SK-N-SH (cell line): Measurements from ENCODE around the gene CCDC91. TPM values are rescaled to one million over a fixed set of nuclear protein-coding genes. Genes with fewer than 3 reads are reported as not detected.

Experiments
- CTCF ChIA-PET: fragments of 300-600, 350-600 bp; formaldehyde crosslinking; extraction: SDS; loops from one replicate; lab custom pipeline; 2021; lab: Yijun Ruan, JAX
- POLR2A ChIA-PET: fragments of 350-600 bp; sonication (Branson Sonifier 250); formaldehyde crosslinking; extraction: SDS; loops from one replicate; lab custom pipeline; 2020; ENCODE audit warnings: antibody characterized with exemption, inconsistent platforms; lab: Yijun Ruan, JAX
- DNase-seq: peaks from one replicate; pipeline ENCODE4 v3.0.0; 2012
- H2AFZ ChIP-seq: fragments of 200-600 bp; sonication (generic); 2 replicates; pipeline ENCODE4 v1.8.1; 2016; ENCODE audit warnings: antibody characterized with exemption, mild to moderate bottlenecking, low read depth
- H3F3A ChIP-seq: fragments of 200-600 bp; sonication (generic); replicated peaks from 2 replicates; pipeline ENCODE3; 2016; ENCODE audit warnings: antibody characterized with exemption, mild to moderate bottlenecking; ENCODE audit not compliant: insufficient read depth
- H3K27ac ChIP-seq, 2 experiments: fragments of 200-500 bp in 1 of 2; fragments of 200-600 bp in 1 of 2; sonication (Bioruptor generic) in 1 of 2; sonication (generic), shearing (Covaris generic) in 1 of 2; 2 replicates each; pipeline versions ENCODE4 v1.5.1 to v1.6.1; 2014 to 2016; ENCODE audit warnings: low read depth in 2 of 2, inconsistent platforms in 1 of 2, low read length in 1 of 2, mild to moderate bottlenecking in 1 of 2, mixed read lengths in 1 of 2
- H3K27me3 ChIP-seq: fragments of 200-600 bp; sonication (generic), shearing (Covaris generic); 2 replicates; pipeline ENCODE4 v1.6.1; 2016; ENCODE audit warnings: mixed run types; ENCODE audit not compliant: insufficient read depth
- H3K36me3 ChIP-seq, 2 experiments: fragments of 200-500 bp in 1 of 2; fragments of 200-600 bp in 1 of 2; sonication (Bioruptor generic) in 1 of 2; sonication (generic) in 1 of 2; replicated peaks in 1 of 2; 2 replicates each; pipeline versions ENCODE3 to v1.5.1; 2014 to 2016; ENCODE audit warnings: low read length in 1 of 2, mild to moderate bottlenecking in 1 of 2; ENCODE audit not compliant: insufficient read depth in 2 of 2, control insufficient read depth in 1 of 2
- H3K4me1 ChIP-seq, 2 experiments: fragments of 200-500 bp in 1 of 2; fragments of 200-600 bp in 1 of 2; sonication (Bioruptor generic) in 1 of 2; sonication (generic), shearing (Covaris generic) in 1 of 2; 2 replicates each; pipeline versions ENCODE4 v1.5.1 to v1.6.1; 2014 to 2016; ENCODE audit warnings: low read depth in 1 of 2, low read length in 1 of 2, mixed run types in 1 of 2; ENCODE audit not compliant: insufficient read depth in 2 of 2, control insufficient read depth in 1 of 2
- H3K4me2 ChIP-seq: fragments of 200-600 bp; sonication (generic), shearing (Covaris generic); 2 replicates; pipeline ENCODE4 v1.6.1; 2017; ENCODE audit warnings: mixed run types
- H3K4me3 ChIP-seq, 2 experiments: fragments of 200-500 bp in 1 of 2; fragments of 200-600 bp in 1 of 2; sonication (Bioruptor generic) in 1 of 2; sonication (generic), shearing (Covaris generic) in 1 of 2; 2 replicates each; pipeline versions ENCODE4 v1.5.1 to v1.8.1; 2014 to 2016; ENCODE audit warnings: low read depth in 2 of 2, inconsistent platforms in 1 of 2, low read length in 1 of 2, mild to moderate bottlenecking in 1 of 2, mixed read lengths in 1 of 2, moderate library complexity in 1 of 2
- H3K79me2 ChIP-seq: fragments of 200-600 bp; sonication (generic); 2 replicates; pipeline ENCODE4 v1.8.1; 2017; ENCODE audit warnings: mild to moderate bottlenecking; ENCODE audit not compliant: insufficient read depth
- H3K9ac ChIP-seq: fragments of 200-600 bp; sonication (generic); 2 replicates; pipeline ENCODE4 v1.6.1; 2017; ENCODE audit warnings: mixed run types
- H3K9me2 ChIP-seq: fragments of 200-600 bp; sonication (generic); 2 replicates; pipeline ENCODE4 v1.6.1; 2017; ENCODE audit warnings: mixed run types
- H3K9me3 ChIP-seq: fragments of 200-600 bp; sonication (generic); 2 replicates; pipeline ENCODE4 v1.6.1; 2017; ENCODE audit warnings: mixed run types, mild to moderate bottlenecking, moderate library complexity
- H4K20me1 ChIP-seq: fragments of 200-600 bp; sonication (generic); 2 replicates; pipeline ENCODE4 v1.6.1; 2017; ENCODE audit warnings: mild to moderate bottlenecking, mixed run types; ENCODE audit not compliant: insufficient read depth
- EP300 ChIP-seq, 2 experiments: IDR thresholded peaks; 2 replicates each; pipeline versions ENCODE4 v1.4.0 to v1.6.1; 2012; ENCODE audit warnings: borderline replicate concordance in 1 of 2, low read depth in 1 of 2, low read length in 1 of 2
- EZH2phosphoT487 ChIP-seq: fragments of 200-600 bp; sonication (generic); IDR thresholded peaks from 2 replicates; pipeline ENCODE4 v1.6.1; 2017; ENCODE audit warnings: low read depth, mixed run types, mild to moderate bottlenecking, antibody characterized with exemption, moderate library complexity, borderline replicate concordance
- FOSL2 ChIP-seq: IDR thresholded peaks from 2 replicates; pipeline ENCODE4 v1.4.0; 2012; ENCODE audit warnings: low read depth, mild to moderate bottlenecking, moderate library complexity, borderline replicate concordance
- FOXJ3 ChIP-seq: sonication (generic); formaldehyde crosslinking; IDR thresholded peaks from 2 replicates; pipeline ENCODE4 v1.5.1; 2020; ENCODE audit warnings: mild to moderate bottlenecking, missing genetic modification reagents
- FOXM1 ChIP-seq: IDR thresholded peaks from 2 replicates; pipeline ENCODE4 v1.4.0; 2012; ENCODE audit warnings: low read depth, mild to moderate bottlenecking
- JUND ChIP-seq: IDR thresholded peaks from 2 replicates; pipeline ENCODE4 v1.4.0; 2012
- MEF2A ChIP-seq: IDR thresholded peaks from 2 replicates; pipeline ENCODE4 v1.4.0; 2012; ENCODE audit warnings: low read depth, borderline replicate concordance
- MXI1 ChIP-seq: IDR thresholded peaks from 2 replicates; pipeline ENCODE4 v1.6.1; 2012; ENCODE audit warnings: mild to moderate bottlenecking, low read depth, low read length, improper control_type of control experiment
- NFIC ChIP-seq: IDR thresholded peaks from 2 replicates; pipeline ENCODE4 v1.4.0; 2012; ENCODE audit warnings: borderline replicate concordance
- NRF1 ChIP-seq: IDR thresholded peaks from 2 replicates; pipeline ENCODE4 v1.6.1; 2012; ENCODE audit warnings: low read depth, mild to moderate bottlenecking, low read length
- POLR2AphosphoS5 ChIP-seq: IDR thresholded peaks from 2 replicates; pipeline ENCODE4 v1.6.1; 2012; ENCODE audit warnings: low read depth, low read length
- RAD21 ChIP-seq: IDR thresholded peaks from 2 replicates; pipeline ENCODE4 v1.6.1; 2012; ENCODE audit warnings: mild to moderate bottlenecking, low read length
- RCOR1 ChIP-seq: fragments of 150-350 bp; IDR thresholded peaks from 2 replicates; pipeline ENCODE4 v1.6.1; 2017; ENCODE audit warnings: antibody characterized with exemption, low read length
- RFX5 ChIP-seq: IDR thresholded peaks from 2 replicates; pipeline ENCODE4 v1.6.1; 2012; ENCODE audit warnings: mild to moderate bottlenecking, improper control_type of control experiment, low read length
- SMC3 ChIP-seq: IDR thresholded peaks from 2 replicates; pipeline ENCODE4 v1.6.1; 2012; ENCODE audit warnings: low read depth, low read length, improper control_type of control experiment
- TAF1 ChIP-seq: IDR thresholded peaks from 2 replicates; pipeline ENCODE4 v1.6.1; 2012; ENCODE audit warnings: low read depth, mild to moderate bottlenecking, low read length, moderate library complexity, borderline replicate concordance
- TEAD4 ChIP-seq: IDR thresholded peaks from 2 replicates; pipeline ENCODE4 v1.4.0; 2012; ENCODE audit warnings: mild to moderate bottlenecking, borderline replicate concordance; ENCODE audit not compliant: insufficient read depth
- ZBTB33 ChIP-seq: IDR thresholded peaks from 2 replicates; pipeline ENCODE4 v1.4.0; 2012; ENCODE audit warnings: low read depth, borderline replicate concordance
- WGBS: methylation state at CpG from one replicate; pipeline ENCODE4 v1.1.6; 2017; ENCODE audit warnings: low lambda C conversion rate; 5-methylcytosine and 5-hydroxymethylcytosine counted together
- polyA plus RNA-seq, 3 experiments: library from polyadenylated mRNA; depleted of rRNA; stranded (reverse); fragments of >200 nt; gene quantifications; 2 replicates each; pipeline ENCODE4 v1.2.3, GENCODE V29; 2012
- TF ChIP-seq, protein P1 (sequence below): fragments of 150-350 bp; IDR thresholded peaks from 2 replicates; pipeline ENCODE4 v1.6.1; 2017; ENCODE audit warnings: antibody characterized with exemption, low read length, low read depth, borderline replicate concordance
- TF ChIP-seq, protein P2 (sequence below): fragments of 200-600 bp; sonication (generic); IDR thresholded peaks from 2 replicates; pipeline ENCODE4 v1.6.1; 2017; ENCODE audit warnings: antibody characterized with exemption, mild to moderate bottlenecking, moderate library complexity

CCDC91 gene
- polyA plus RNA-seq, 1 of the 3 experiments (the other 2 are of a cell fraction), result 13.0 TPM

DNA sequence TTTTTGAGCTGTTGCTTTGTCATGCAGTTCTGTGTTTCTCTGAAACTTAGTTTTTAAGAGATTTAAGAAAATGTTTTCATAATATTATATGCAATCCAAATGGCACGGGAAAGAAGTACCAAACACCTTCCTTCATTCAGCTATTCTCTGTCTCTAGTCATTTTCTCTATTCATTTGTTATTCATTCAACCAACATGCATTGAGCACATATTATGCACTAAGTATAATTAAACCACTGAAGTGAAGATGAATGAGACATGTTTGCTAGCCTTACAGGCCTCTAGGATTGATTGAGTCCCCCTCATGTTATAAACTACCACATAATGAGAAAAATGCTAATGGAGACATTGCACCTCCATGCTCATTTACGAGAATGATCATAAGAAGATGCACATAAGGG, 45.7 kb upstream of the CCDC91 start:
- H3K9ac ChIP-seq, result no peak overlapping the region
- H2AFZ ChIP-seq, result no peak overlapping the region
- H3K4me1 ChIP-seq, result no peaks in the 10 kb centered on the region
- H3K9me3 ChIP-seq, result no peaks in the 10 kb centered on the region
- H3K4me3 ChIP-seq, result no peak overlapping the region
- H3K9me2 ChIP-seq, result no peaks in the 10 kb centered on the region
- ChIA-PET CTCF (interaction anchor here (0.6 kb wide), 1 partner anchor 528 kb away, joined by 3 read pairs; no protein-coding TSS in a partner anchor), POLR2A (no interaction called here)
- DNase-seq, result no peak
- no peaks in the 10 kb centered on the region for H3K36me3 ChIP-seq
- TF ChIP-seq TAF1 (no peak), FOXM1 (no peak), EP300 (IDR thresholded peaks at IDR 0.05; ENCODE audit: borderline replicate concordance in 1 of 2, low read depth in 1 of 2, low read length in 1 of 2) (no peak), FOXJ3 (no peak), POLR2AphosphoS5 (no peak), JUND (no peak), RAD21 (no peak), RFX5 (no peak), NFIC (no peak), RCOR1 (no peak), ZBTB33 (no peak), MEF2A (no peak), MXI1 (no peak), EZH2phosphoT487 (no peak), TEAD4 (no peak), FOSL2 (no peak), SMC3 (no peak), NRF1 (no peak)
- TF ChIP-seq, protein P1, sequence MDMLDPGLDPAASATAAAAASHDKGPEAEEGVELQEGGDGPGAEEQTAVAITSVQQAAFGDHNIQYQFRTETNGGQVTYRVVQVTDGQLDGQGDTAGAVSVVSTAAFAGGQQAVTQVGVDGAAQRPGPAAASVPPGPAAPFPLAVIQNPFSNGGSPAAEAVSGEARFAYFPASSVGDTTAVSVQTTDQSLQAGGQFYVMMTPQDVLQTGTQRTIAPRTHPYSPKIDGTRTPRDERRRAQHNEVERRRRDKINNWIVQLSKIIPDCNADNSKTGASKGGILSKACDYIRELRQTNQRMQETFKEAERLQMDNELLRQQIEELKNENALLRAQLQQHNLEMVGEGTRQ, result no peak
- TF ChIP-seq, protein P2, sequence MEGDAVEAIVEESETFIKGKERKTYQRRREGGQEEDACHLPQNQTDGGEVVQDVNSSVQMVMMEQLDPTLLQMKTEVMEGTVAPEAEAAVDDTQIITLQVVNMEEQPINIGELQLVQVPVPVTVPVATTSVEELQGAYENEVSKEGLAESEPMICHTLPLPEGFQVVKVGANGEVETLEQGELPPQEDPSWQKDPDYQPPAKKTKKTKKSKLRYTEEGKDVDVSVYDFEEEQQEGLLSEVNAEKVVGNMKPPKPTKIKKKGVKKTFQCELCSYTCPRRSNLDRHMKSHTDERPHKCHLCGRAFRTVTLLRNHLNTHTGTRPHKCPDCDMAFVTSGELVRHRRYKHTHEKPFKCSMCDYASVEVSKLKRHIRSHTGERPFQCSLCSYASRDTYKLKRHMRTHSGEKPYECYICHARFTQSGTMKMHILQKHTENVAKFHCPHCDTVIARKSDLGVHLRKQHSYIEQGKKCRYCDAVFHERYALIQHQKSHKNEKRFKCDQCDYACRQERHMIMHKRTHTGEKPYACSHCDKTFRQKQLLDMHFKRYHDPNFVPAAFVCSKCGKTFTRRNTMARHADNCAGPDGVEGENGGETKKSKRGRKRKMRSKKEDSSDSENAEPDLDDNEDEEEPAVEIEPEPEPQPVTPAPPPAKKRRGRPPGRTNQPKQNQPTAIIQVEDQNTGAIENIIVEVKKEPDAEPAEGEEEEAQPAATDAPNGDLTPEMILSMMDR, result no peak
- TF ChIP-seq, all 33 proteins: peak for 0
- Histone ChIP-seq H3F3A (no peaks in the 10 kb centered on the region), H3K27me3 (no peaks in the 10 kb centered on the region), H3K27ac (no peak overlapping the region), H4K20me1 (no peaks in the 10 kb centered on the region), H3K79me2 (no peaks in the 10 kb centered on the region), H3K4me2 (no peak overlapping the region)
- 71% methylated on average over 2 of the region's 2 CpGs for WGBS
